NCI-H510A treated with DMSO at 0.1 percent for 48 hours (cell line): Measurements from ENCODE around the gene ENOX1.
A peak's percentile ranks its signal among the peaks of the same experiment; 100 is the strongest.
"Not testable (repeated sequence)": the region's sequence is repeated elsewhere in the genome, so short reads cannot be mapped to it uniquely, and the experiment has no call there.

Experiments
- DNase-seq: peaks from one replicate; lab custom pipeline; 2025; lab: John Stamatoyannopoulos, UW

ENOX1 gene

GRCh38 chr13:43786766-43787517 is at the start of gene ENOX1:
ENOX1 (minus strand) TSS chr13:43786972.
- no peak for DNase-seq

DNA sequence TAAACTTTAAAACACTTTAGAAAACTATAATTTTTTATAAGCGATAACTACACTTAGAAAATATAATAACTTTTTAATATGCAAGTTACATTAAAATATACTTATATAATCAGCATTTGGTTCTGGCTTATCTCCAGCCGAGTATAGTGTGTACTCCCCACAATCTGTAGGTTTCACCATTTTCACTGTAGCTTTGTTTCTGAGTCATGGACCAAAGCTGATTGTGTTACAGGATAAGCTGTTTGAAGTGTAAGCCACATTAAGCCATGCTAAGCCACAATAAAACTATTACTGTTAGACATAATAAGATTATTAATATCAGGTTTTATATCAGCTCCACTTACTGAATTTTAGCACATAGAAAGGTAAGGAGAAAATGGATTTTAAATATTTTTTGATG is 48.9 kb upstream of the ENOX1 start:
- DNase-seq: no peak

DNA sequence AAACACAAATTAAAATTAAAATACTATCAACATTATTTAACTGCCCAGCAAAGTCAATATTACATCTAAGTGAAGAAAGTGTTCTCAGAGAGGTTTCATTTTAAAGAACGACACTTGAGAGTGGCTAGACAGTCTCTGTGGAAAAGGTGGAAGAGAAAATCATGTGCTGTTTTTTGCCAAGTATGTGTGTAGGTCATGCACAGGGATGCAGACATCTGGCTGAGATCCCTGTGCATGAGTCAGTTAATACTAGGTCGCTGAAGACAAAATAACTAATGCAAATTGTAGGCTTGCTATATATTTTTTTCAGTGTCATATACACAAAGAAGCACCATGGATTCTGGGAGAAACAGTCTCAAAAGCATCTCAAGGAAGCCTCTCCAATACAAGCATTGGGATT is 44.3 kb upstream of the ENOX1 start:
- no peak for DNase-seq

DNA sequence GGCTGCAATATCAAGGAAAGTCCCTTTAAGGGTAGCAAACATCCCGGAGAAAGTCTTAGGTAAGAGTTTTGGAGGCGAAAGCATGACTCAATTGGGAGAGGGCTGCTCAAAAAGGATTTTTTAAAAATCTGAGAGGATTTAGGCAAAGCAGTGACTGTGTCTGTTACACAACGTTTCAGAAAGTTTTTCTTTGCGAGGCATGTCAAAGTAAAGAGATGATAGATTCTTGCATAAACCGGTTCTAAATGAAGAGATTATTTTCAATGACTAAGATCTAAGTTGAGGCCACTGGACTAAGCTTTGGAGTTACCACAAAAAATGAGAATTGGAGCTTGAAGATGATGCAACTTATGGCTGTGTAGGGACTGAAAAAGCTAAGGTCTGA is 43.7 kb upstream of the ENOX1 start:
- no peak for DNase-seq

- not testable (repeated sequence) for DNase-seq
Observed at GRCh38 chr13:43824656-43825055, 37.9 kb upstream of the ENOX1 start.

- no peak for DNase-seq
Observed at GRCh38 chr13:43822969-43823368, 36.2 kb upstream of the ENOX1 start.

- no peak for DNase-seq
Observed at GRCh38 chr13:43816401-43816889, 29.7 kb upstream of the ENOX1 start.

GRCh38 chr13:43815204-43815603 is 28.4 kb upstream of the ENOX1 start:
- no peak for DNase-seq

DNA sequence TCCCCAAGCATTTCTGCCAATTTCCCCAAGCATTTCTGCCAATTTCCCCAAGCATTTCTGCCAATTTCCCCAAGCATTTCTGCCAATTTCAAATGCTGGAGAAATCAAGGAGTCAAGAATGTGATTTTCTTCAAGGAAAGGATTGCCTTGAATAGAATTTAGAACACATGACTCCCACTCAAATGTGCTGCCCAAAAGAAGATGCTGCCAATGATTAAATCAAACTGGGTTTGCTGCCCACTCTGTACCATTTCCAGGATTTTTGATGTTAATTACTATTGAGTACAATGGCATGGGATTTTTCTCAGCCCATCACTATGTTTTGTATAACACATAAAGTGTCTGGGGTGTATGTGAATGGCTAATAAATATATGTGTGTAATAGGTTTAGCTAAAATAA is 21.9 kb upstream of the ENOX1 start:
- no peak for DNase-seq

GRCh38 chr13:43805681-43806128 is 18.9 kb upstream of the ENOX1 start:
- no peak for DNase-seq

DNA sequence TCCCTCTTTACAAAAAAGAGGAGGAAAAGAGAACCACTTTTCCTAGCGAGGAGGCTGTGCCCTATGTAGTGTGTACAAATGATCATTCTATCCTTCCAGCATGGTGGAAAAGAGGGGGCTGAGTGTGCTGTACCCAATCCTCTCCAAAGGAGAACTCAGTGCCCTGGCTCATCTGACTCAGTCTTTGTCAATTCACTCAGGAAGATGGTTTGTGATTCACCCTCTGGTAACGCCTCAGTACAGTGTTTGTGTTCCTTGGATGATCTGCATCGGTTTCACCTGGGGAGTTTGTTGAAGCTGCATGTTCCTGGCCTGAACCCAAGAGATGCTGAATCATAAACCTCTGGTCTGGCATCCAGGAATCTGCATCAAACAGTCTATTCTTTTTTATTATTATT is 18.3 kb upstream of the ENOX1 start:
- DNase-seq: no peak

GRCh38 chr13:43804461-43805070 is 17.8 kb upstream of the ENOX1 start:
- peak; percentile 40 for DNase-seq

DNA sequence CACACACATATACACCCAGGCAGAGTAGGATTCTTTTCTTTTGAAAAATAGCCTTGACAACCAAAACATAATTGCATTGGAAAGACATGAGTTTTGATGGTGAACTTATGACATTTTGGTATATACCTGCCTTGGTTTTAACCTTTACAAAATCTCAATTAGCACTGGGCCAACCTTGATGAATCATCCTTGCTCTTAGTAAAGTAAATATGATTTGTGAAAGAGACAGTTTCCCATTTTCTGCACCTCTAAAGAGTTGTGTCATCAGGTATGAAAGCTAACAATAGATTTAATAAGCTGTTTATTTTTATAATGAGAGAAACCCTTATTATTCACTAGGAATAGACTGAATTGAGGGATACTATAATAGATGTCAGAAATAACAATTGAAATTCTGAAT is 15.7 kb upstream of the ENOX1 start:
- DNase-seq: no peak

DNA sequence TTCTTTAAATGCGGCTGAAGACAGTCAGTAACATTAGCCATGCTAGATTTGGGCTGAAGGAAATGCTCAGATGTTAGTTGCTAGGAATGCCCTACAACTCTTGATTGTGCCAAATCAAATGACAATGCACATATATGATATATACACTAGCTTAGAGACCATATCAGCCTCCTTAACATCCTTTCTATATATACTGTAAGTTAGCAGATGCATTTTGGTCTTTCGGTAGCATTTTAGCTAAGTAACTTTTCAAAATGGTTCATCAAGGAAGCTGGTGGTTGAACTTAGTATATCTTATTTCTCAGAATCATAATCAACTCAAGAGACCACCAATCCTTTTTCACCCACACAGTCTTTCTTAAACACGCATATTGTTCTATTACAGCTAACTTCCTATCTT is 14.1 kb upstream of the ENOX1 start:
- DNase-seq: no peak

- DNase-seq: no peak
Observed at GRCh38 chr13:43799191-43799590, 12.4 kb upstream of the ENOX1 start.

DNA sequence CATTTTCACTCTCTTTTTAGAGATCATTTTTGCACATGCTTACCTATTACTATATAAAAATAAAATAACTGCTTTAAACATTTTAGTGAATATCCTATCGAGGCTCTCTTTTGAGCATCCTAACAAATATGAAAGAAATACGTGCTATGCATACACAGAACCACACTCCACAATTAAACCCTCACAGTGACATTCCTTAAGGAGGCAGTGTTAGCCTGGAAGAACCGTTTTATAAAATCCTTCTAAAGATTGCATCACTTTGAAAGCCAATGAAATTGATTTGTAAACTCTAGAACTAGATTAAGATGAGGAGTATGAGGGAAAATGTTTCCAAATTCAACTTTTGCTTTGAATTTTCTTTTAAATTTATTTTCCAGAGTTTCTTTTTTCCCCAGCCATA is 11.1 kb upstream of the ENOX1 start:
- DNase-seq: no peak

- no peak for DNase-seq
Observed at GRCh38 chr13:43797159-43797558, 10.4 kb upstream of the ENOX1 start.

GRCh38 chr13:43794416-43794815 is 7.6 kb upstream of the ENOX1 start:
- no peak for DNase-seq

- DNase-seq: no peak
Observed at GRCh38 chr13:43792076-43792881, 5.5 kb upstream of the ENOX1 start.

DNA sequence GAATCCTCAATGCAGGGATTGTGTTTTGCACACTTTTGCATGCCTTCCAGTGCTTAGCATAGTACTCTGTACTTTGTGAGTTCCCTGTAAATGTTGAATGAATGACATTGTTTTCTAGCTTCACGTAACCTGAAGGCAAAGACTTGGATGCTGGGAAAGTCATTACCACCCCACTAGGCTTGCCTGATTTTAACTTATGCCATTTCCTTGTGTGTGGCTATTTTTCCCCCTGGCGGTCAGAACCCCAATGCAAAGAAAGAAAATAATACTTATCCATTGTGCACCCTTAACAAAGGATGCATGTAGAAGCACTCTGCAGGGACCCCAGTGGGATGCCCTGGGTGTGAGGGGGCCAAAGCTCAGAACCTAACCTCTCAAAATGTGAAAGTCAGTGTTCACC is 1.2 kb upstream of the ENOX1 start:
- DNase-seq: no peak

GRCh38 chr13:43787518-43787891 is 733 bp upstream of the ENOX1 start:
- no peak for DNase-seq

DNA sequence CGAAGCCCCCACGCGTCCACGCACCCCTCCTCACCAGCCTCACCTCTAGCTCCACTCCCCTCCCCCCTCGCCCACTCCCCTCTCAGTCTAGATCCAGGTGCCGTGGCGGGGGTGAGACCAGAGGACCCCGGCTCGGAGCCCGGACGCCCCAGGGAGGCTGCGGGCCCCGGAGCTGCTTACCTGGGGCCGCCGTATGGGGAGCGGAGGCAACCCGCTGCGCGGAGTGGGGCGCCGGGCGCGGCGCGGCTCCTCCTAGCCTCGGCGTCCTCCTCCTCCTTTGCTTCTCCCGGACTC is 353 bp downstream of the ENOX1 start:
- DNase-seq: no peak
